Measurements from ENCODE around the gene PROK1. TPM values are rescaled to one million over a fixed set of nuclear protein-coding genes. Genes with fewer than 3 reads are reported as not detected.
A peak's percentile ranks its signal among the peaks of the same experiment; 100 is the strongest.

The PROK1 gene
- total RNA-seq, 1 donor from 2014 or later = not detected

DNA sequence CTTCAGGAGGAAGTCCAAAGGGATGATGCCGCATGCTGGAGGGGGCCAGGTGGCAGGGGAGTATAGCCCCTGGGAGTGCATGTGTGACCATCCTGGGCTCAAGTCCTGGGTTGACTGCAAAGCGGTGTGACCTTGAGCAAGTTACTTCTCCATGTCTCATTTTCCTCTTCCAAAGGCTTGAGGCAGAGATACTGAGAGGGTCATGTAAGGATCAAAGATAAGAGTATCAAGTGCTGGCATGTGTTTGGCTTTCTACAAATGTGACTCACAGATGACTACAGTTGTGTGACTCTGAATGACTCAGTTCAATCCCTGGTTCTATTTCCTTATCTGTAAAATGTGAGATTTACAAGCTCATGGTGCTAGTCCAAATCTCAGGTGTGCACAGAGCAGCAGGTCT is 26.1 kb downstream of the PROK1 start:
- no peak for DNase-seq
- H3K9me3 Mint-ChIP-seq (ENCODE audit: unreplicated experiment) = peaks cover 3% of the 10 kb centered on the region
- H3K36me3 Mint-ChIP-seq (ENCODE audit: unreplicated experiment) = no peaks in the 10 kb centered on the region
- H3K4me3 Mint-ChIP-seq (ENCODE audit: unreplicated experiment) = no peak overlapping the region
- H3K4me1 Mint-ChIP-seq (ENCODE audit: low read depth, unreplicated experiment) = no peaks in the 10 kb centered on the region
- TF ChIP-seq CTCF (IDR thresholded peaks at IDR 0.05; ENCODE audit: partially characterized antibody, unreplicated experiment) = no peak
- no peak overlapping the region for H3K27ac Mint-ChIP-seq (ENCODE audit: unreplicated experiment)
- peaks cover 10% of the 10 kb centered on the region for H3K27me3 Mint-ChIP-seq (ENCODE audit: unreplicated experiment)

DNA sequence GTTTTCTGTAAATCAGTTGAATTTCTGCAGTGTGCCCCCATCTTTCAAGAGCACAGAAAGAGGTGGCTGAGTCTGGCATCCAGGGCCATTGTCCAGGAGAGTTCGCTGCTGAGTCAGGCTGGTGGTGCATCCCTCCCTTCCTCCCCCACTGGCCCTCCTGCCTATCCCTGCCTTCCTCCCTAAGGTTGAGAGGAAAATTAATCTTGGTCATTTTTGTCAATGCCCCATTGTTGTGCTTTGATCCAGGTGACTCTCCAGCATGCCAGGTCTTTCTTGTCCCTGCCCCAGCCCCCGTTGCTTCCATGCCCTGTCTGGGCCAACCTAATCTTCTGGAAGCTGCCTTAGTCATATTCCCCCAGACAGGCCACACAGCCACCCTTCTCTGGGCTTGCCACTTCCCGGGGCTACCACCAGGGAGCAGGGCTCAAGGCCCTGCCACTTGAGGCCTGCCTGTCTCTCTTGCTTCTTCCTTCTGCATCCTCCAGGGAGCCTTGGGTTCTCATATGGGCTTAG is 26.6 kb downstream of the PROK1 start:
- peaks cover 5% of the 10 kb centered on the region for H3K9me3 Mint-ChIP-seq (ENCODE audit: unreplicated experiment)
- peaks cover 10% of the 10 kb centered on the region for H3K27me3 Mint-ChIP-seq (ENCODE audit: unreplicated experiment)
- no peaks in the 10 kb centered on the region for H3K4me1 Mint-ChIP-seq (ENCODE audit: low read depth, unreplicated experiment)
- no peaks in the 10 kb centered on the region for H3K36me3 Mint-ChIP-seq (ENCODE audit: unreplicated experiment)
- H3K4me3 Mint-ChIP-seq (ENCODE audit: unreplicated experiment) = no peak overlapping the region
- no peak for DNase-seq
- no peak overlapping the region for H3K27ac Mint-ChIP-seq (ENCODE audit: unreplicated experiment)
- peak; percentile 16 for TF ChIP-seq CTCF (IDR thresholded peaks at IDR 0.05; ENCODE audit: partially characterized antibody, unreplicated experiment)

- H3K9me3 Mint-ChIP-seq (ENCODE audit: unreplicated experiment) = peaks cover 5% of the 10 kb centered on the region
- no peak for DNase-seq
Observed at GRCh38 chr1:110477967-110478640, 27.2 kb downstream of the PROK1 start.

DNA sequence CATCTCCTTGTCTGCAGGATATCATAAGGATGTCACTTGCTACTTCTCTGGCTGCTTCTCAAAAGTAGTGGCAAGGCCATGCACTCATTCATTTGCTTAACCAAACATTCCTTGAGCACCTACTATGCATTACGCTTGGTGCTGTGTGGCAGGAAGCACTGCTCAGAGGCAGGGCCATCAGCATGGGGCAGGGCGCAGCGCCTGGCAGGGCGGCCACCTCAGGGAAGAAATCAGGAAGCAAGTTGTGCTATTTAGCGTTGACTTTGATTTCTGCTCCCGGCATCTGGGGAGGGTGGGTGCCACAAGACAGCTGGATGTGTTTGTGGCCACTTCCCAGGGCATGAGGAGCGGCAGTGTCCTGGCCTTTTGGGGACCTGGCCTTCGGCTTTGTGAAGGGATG is 27.9 kb downstream of the PROK1 start:
- Mint-ChIP-seq H3K27me3 (ENCODE audit: unreplicated experiment) (peaks cover 10% of the 10 kb centered on the region), H3K4me3 (ENCODE audit: unreplicated experiment) (no peak overlapping the region), H3K4me1 (ENCODE audit: low read depth, unreplicated experiment) (no peaks in the 10 kb centered on the region), H3K9me3 (ENCODE audit: unreplicated experiment) (peaks cover 5% of the 10 kb centered on the region), H3K36me3 (ENCODE audit: unreplicated experiment) (no peaks in the 10 kb centered on the region), H3K27ac (ENCODE audit: unreplicated experiment) (no peak overlapping the region)
- no peak for DNase-seq
- no peak for TF ChIP-seq CTCF (IDR thresholded peaks at IDR 0.05; ENCODE audit: partially characterized antibody, unreplicated experiment)

More at GRCh38 chr1:110477967-110478640, 27.2 kb downstream of the PROK1 start:
- H3K36me3 Mint-ChIP-seq (ENCODE audit: unreplicated experiment) = no peaks in the 10 kb centered on the region
- no peaks in the 10 kb centered on the region for H3K4me1 Mint-ChIP-seq (ENCODE audit: low read depth, unreplicated experiment)
- peak; percentile 10 for TF ChIP-seq CTCF (IDR thresholded peaks at IDR 0.05; ENCODE audit: partially characterized antibody, unreplicated experiment)
- H3K4me3 Mint-ChIP-seq (ENCODE audit: unreplicated experiment) = no peak overlapping the region
- peaks cover 10% of the 10 kb centered on the region for H3K27me3 Mint-ChIP-seq (ENCODE audit: unreplicated experiment)
- no peak overlapping the region for H3K27ac Mint-ChIP-seq (ENCODE audit: unreplicated experiment)

- no peak overlapping the region for H3K27ac Mint-ChIP-seq (ENCODE audit: unreplicated experiment)
- no peaks in the 10 kb centered on the region for H3K36me3 Mint-ChIP-seq (ENCODE audit: unreplicated experiment)
- peaks cover 7% of the 10 kb centered on the region for H3K27me3 Mint-ChIP-seq (ENCODE audit: unreplicated experiment)
- TF ChIP-seq CTCF (IDR thresholded peaks at IDR 0.05; ENCODE audit: partially characterized antibody, unreplicated experiment) = no peak
- no peak for DNase-seq
- peaks cover 5% of the 10 kb centered on the region for H3K9me3 Mint-ChIP-seq (ENCODE audit: unreplicated experiment)
- H3K4me3 Mint-ChIP-seq (ENCODE audit: unreplicated experiment) = no peak overlapping the region
- H3K4me1 Mint-ChIP-seq (ENCODE audit: low read depth, unreplicated experiment) = no peaks in the 10 kb centered on the region
Observed at GRCh38 chr1:110480356-110481096, 29.6 kb downstream of the PROK1 start.

Measured in glutamatergic neuron (in vitro differentiated cells).